AG20443 (cell line): ENCODE results near the gene TTC39A.

ENCODE experiments used
- DNase-seq: peaks from one replicate; pipeline ENCODE4 v3.0.0; 2012; ENCODE audit warnings: low spot score, mixed read lengths

The TTC39A gene

GRCh38 chr1:51297401-51298321 lies 32.7 kb downstream of the TTC39A start:
- DNase-seq: no peak

GRCh38 chr1:51296383-51297357 lies 33.7 kb downstream of the TTC39A start:
- peak; percentile 90 for DNase-seq

- DNase-seq: no peak
Observed at GRCh38 chr1:51295926-51296325, 34.4 kb downstream of the TTC39A start.

- peak; percentile 60 for DNase-seq
Observed at GRCh38 chr1:51294566-51295184, 35.7 kb downstream of the TTC39A start.

GRCh38 chr1:51293898-51294515 lies 36.4 kb downstream of the TTC39A start:
- DNase-seq: no peak

- DNase-seq: no peak
Observed at GRCh38 chr1:51290489-51290847, 39.9 kb downstream of the TTC39A start.

GRCh38 chr1:51289676-51290488 lies 40.5 kb downstream of the TTC39A start:
- no peak for DNase-seq

- DNase-seq: no peak
Observed at GRCh38 chr1:51288578-51288977, 41.8 kb downstream of the TTC39A start.

- DNase-seq: no peak
Observed at GRCh38 chr1:51287966-51288365, 42.4 kb downstream of the TTC39A start.

GRCh38 chr1:51285055-51285454 lies 45.3 kb downstream of the TTC39A start:
- DNase-seq: no peak

- no peak for DNase-seq
Observed at GRCh38 chr1:51284487-51284954, 45.8 kb downstream of the TTC39A start.

GRCh38 chr1:51283979-51284378 lies 46.4 kb downstream of the TTC39A start:
- DNase-seq: no peak

- no peak for DNase-seq
Observed at GRCh38 chr1:51282605-51283004, 47.8 kb downstream of the TTC39A start.

GRCh38 chr1:51281807-51282206 lies 48.6 kb downstream of the TTC39A start:
- no peak for DNase-seq

- DNase-seq: no peak
Observed at GRCh38 chr1:51280321-51280978, 49.9 kb downstream of the TTC39A start.

- no peak for DNase-seq
Observed at GRCh38 chr1:51276286-51276685, 54.1 kb downstream of the TTC39A start.

GRCh38 chr1:51274676-51275075 lies 55.7 kb downstream of the TTC39A start:
- DNase-seq: no peak

- no peak for DNase-seq
Observed at GRCh38 chr1:51272916-51273315, 57.4 kb downstream of the TTC39A start.

GRCh38 chr1:51270751-51271150 lies 59.6 kb downstream of the TTC39A start:
- DNase-seq: peak; percentile 45

GRCh38 chr1:51268634-51269033 lies 61.7 kb downstream of the TTC39A start:
- DNase-seq: peak; percentile 26
